Rectal smooth muscle tissue (tissue), 1 donor: Measurements from ENCODE around the gene ASB2.

Experiments
- H3K27ac ChIP-seq: one replicate; pipeline ENCODE4 v1.7.0; 2013; ENCODE audit warnings: low read depth, low read length, inconsistent platforms
- H3K27me3 ChIP-seq: one replicate; pipeline ENCODE4 v1.7.0; 2013; ENCODE audit warnings: low read length; ENCODE audit not compliant: control insufficient read depth, insufficient read depth
- H3K36me3 ChIP-seq: one replicate; pipeline ENCODE4 v1.7.0; 2013; ENCODE audit warnings: low read length; ENCODE audit not compliant: control insufficient read depth, insufficient read depth
- H3K4me1 ChIP-seq: one replicate; pipeline ENCODE4 v1.7.0; 2013; ENCODE audit warnings: low read length; ENCODE audit not compliant: control insufficient read depth, insufficient read depth
- H3K4me3 ChIP-seq: one replicate; pipeline ENCODE4 v1.7.0; 2013; ENCODE audit warnings: low read length
- H3K9ac ChIP-seq: one replicate; pipeline ENCODE4 v1.7.0; 2013; ENCODE audit warnings: low read length

The ASB2 gene

GRCh38 chr14:93932642-93933041 lies 43.7 kb downstream of the ASB2 start:
- Histone ChIP-seq H3K27me3 (no peaks in the 10 kb centered on the region), H3K4me1 (no peaks in the 10 kb centered on the region), H3K4me3 (no peak overlapping the region), H3K36me3 (peaks cover 9% of the 10 kb centered on the region), H3K27ac (no peak overlapping the region), H3K9ac (no peak overlapping the region)

- no peaks in the 10 kb centered on the region for H3K4me1 ChIP-seq
- H3K36me3 ChIP-seq: peaks cover 3% of the 10 kb centered on the region
- H3K27me3 ChIP-seq: no peaks in the 10 kb centered on the region
- H3K27ac ChIP-seq: no peak overlapping the region
- H3K4me3 ChIP-seq: no peak overlapping the region
- H3K9ac ChIP-seq: no peak overlapping the region
Measured at GRCh38 chr14:93930989-93931307, 45.4 kb downstream of the ASB2 start.

GRCh38 chr14:93930296-93930988 lies 45.9 kb downstream of the ASB2 start:
- Histone ChIP-seq H3K27ac (no peak overlapping the region), H3K4me1 (no peaks in the 10 kb centered on the region), H3K4me3 (no peak overlapping the region), H3K27me3 (no peaks in the 10 kb centered on the region), H3K36me3 (peaks cover 1% of the 10 kb centered on the region), H3K9ac (no peak overlapping the region)

- H3K27ac ChIP-seq: no peak overlapping the region
- no peaks in the 10 kb centered on the region for H3K4me1 ChIP-seq
- no peaks in the 10 kb centered on the region for H3K36me3 ChIP-seq
- H3K27me3 ChIP-seq: no peaks in the 10 kb centered on the region
- no peak overlapping the region for H3K9ac ChIP-seq
- H3K4me3 ChIP-seq: no peak overlapping the region
Measured at GRCh38 chr14:93929657-93930056, 46.7 kb downstream of the ASB2 start.

- H3K4me1 ChIP-seq: no peaks in the 10 kb centered on the region
- no peak overlapping the region for H3K4me3 ChIP-seq
- no peaks in the 10 kb centered on the region for H3K36me3 ChIP-seq
- no peak overlapping the region for H3K9ac ChIP-seq
- no peak overlapping the region for H3K27ac ChIP-seq
- H3K27me3 ChIP-seq: no peaks in the 10 kb centered on the region
Measured at GRCh38 chr14:93929048-93929535, 47.3 kb downstream of the ASB2 start.

- Histone ChIP-seq H3K27ac (no peak overlapping the region), H3K36me3 (no peaks in the 10 kb centered on the region), H3K4me3 (no peak overlapping the region), H3K9ac (no peak overlapping the region), H3K4me1 (no peaks in the 10 kb centered on the region), H3K27me3 (no peaks in the 10 kb centered on the region)
Measured at GRCh38 chr14:93928184-93929047, 48.0 kb downstream of the ASB2 start.

GRCh38 chr14:93927800-93928145 lies 48.6 kb downstream of the ASB2 start:
- Histone ChIP-seq H3K4me3 (no peak overlapping the region), H3K9ac (no peak overlapping the region), H3K27ac (no peak overlapping the region), H3K36me3 (no peaks in the 10 kb centered on the region), H3K27me3 (no peaks in the 10 kb centered on the region), H3K4me1 (no peaks in the 10 kb centered on the region)

- H3K27me3 ChIP-seq: no peaks in the 10 kb centered on the region
- H3K9ac ChIP-seq: no peak within 1 kb of the TSS
- H3K4me3 ChIP-seq: no peak within 1 kb of the TSS
- H3K4me1 ChIP-seq: no peaks in the 10 kb centered on the region
- no peaks in the 10 kb centered on the region for H3K36me3 ChIP-seq
- H3K27ac ChIP-seq: no peak within 1 kb of the TSS
Measured at GRCh38 chr14:93926873-93927799, 49.2 kb downstream of the ASB2 start, which contains the start of gene FAM181A. Gene FAM181A, plus strand, starts transcription at chr14:93927344. Its CDS starts 942 bp downstream, at chr14:93928286.

GRCh38 chr14:93926245-93926872 lies 50.0 kb downstream of the ASB2 start:
- Histone ChIP-seq H3K4me1 (no peaks in the 10 kb centered on the region), H3K9ac (no peak overlapping the region), H3K27me3 (no peaks in the 10 kb centered on the region), H3K27ac (no peak overlapping the region), H3K36me3 (no peaks in the 10 kb centered on the region), H3K4me3 (no peak overlapping the region)

GRCh38 chr14:93925374-93925895 lies 50.9 kb downstream of the ASB2 start:
- Histone ChIP-seq H3K27me3 (no peaks in the 10 kb centered on the region), H3K4me3 (no peak overlapping the region), H3K36me3 (no peaks in the 10 kb centered on the region), H3K4me1 (no peaks in the 10 kb centered on the region), H3K9ac (no peak overlapping the region), H3K27ac (no peak overlapping the region)

GRCh38 chr14:93924592-93925355 lies 51.6 kb downstream of the ASB2 start:
- H3K27ac ChIP-seq: no peak overlapping the region
- H3K27me3 ChIP-seq: no peaks in the 10 kb centered on the region
- no peak overlapping the region for H3K4me3 ChIP-seq
- H3K9ac ChIP-seq: no peak overlapping the region
- no peaks in the 10 kb centered on the region for H3K36me3 ChIP-seq
- H3K4me1 ChIP-seq: no peaks in the 10 kb centered on the region
